ENCODE data around the gene CFAP99. TPM values are rescaled to one million over a fixed set of nuclear protein-coding genes. Genes with fewer than 3 reads are reported as not detected.

Gene CFAP99
- total and polyA plus RNA-seq, 3 donors from 2014 or later = 30.5 to 41.2 (median 40.1) TPM

GRCh38 chr4:2482192-2482591, 63.4 kb downstream of the CFAP99 start:
- H3K4me3 ChIP-seq = no peak overlapping the region
- DNase-seq = no peak
- no peaks in the 10 kb centered on the region for H3K27me3 ChIP-seq
- no peaks in the 10 kb centered on the region for H3K9me3 ChIP-seq
- TF ChIP-seq POLR2A (IDR thresholded peaks at IDR 0.05) = no peak
- TF ChIP-seq CTCF (IDR thresholded peaks at IDR 0.05) = no peak
- WGBS, 2 donors = 66 to 73% methylated on average over 4 of the region's 4 CpGs
- H3K36me3 ChIP-seq (ENCODE audit: low read depth, missing control alignments) = no peaks in the 10 kb centered on the region
- H3K27ac ChIP-seq = peak overlapping the region; percentile 29 to 50
- H3K4me1 ChIP-seq = peaks cover 42% of the 10 kb centered on the region
- intact Hi-C loops (cut with DNase I; ENCODE audit: low total_unique reads) = no loop called here

GRCh38 chr4:2482693-2483092, 63.9 kb downstream of the CFAP99 start:
- H3K9me3 ChIP-seq = no peaks in the 10 kb centered on the region
- DNase-seq = peak; percentile 69
- peaks cover 42% of the 10 kb centered on the region for H3K4me1 ChIP-seq
- intact Hi-C loops (cut with DNase I; ENCODE audit: low total_unique reads) = no loop called here
- no peaks in the 10 kb centered on the region for H3K36me3 ChIP-seq (ENCODE audit: low read depth, missing control alignments)
- TF ChIP-seq POLR2A (IDR thresholded peaks at IDR 0.05) (no peak), CTCF (IDR thresholded peaks at IDR 0.05) (no peak)
- peak overlapping the region; percentile 29 to 50 for H3K27ac ChIP-seq
- H3K27me3 ChIP-seq = no peaks in the 10 kb centered on the region
- WGBS, 2 donors = 17 to 24% methylated on average over 3 of the region's 3 CpGs
- H3K4me3 ChIP-seq = no peak overlapping the region

GRCh38 chr4:2483237-2483636, 64.5 kb downstream of the CFAP99 start:
- peak overlapping the region; percentile 0 to 50 for H3K27ac ChIP-seq
- 96% methylated on average over 3 of the region's 3 CpGs for WGBS, 2 donors
- H3K4me1 ChIP-seq = peaks cover 42% of the 10 kb centered on the region
- DNase-seq = no peak
- H3K36me3 ChIP-seq (ENCODE audit: low read depth, missing control alignments) = no peaks in the 10 kb centered on the region
- intact Hi-C loops (cut with DNase I; ENCODE audit: low total_unique reads) = no loop called here
- H3K27me3 ChIP-seq = no peaks in the 10 kb centered on the region
- H3K4me3 ChIP-seq = no peak overlapping the region
- no peaks in the 10 kb centered on the region for H3K9me3 ChIP-seq
- TF ChIP-seq POLR2A (IDR thresholded peaks at IDR 0.05) (no peak), CTCF (IDR thresholded peaks at IDR 0.05) (no peak)

- DNase-seq = no peak
- H3K36me3 ChIP-seq (ENCODE audit: low read depth, missing control alignments) = no peaks in the 10 kb centered on the region
- no peak overlapping the region for H3K4me3 ChIP-seq
- WGBS, 2 donors = 82 to 89% methylated on average over 6 of the region's 6 CpGs
- intact Hi-C loops (cut with DNase I; ENCODE audit: low total_unique reads) = no loop called here
- no peak overlapping the region for H3K27ac ChIP-seq
- no peaks in the 10 kb centered on the region for H3K27me3 ChIP-seq
- H3K4me1 ChIP-seq = peaks cover 38% of the 10 kb centered on the region
- TF ChIP-seq POLR2A (IDR thresholded peaks at IDR 0.05) (no peak), CTCF (IDR thresholded peaks at IDR 0.05) (no peak)
- no peaks in the 10 kb centered on the region for H3K9me3 ChIP-seq
These were observed 65.4 kb downstream of the CFAP99 start for GRCh38 chr4:2484185-2484584.

- Histone ChIP-seq H3K4me3 (no peak overlapping the region), H3K9me3 (no peaks in the 10 kb centered on the region), H3K4me1 (peaks cover 35% of the 10 kb centered on the region), H3K36me3 (ENCODE audit: low read depth, missing control alignments) (no peaks in the 10 kb centered on the region), H3K27me3 (no peaks in the 10 kb centered on the region), H3K27ac (no peak overlapping the region)
- peak; percentile 76 for DNase-seq
- WGBS, 2 donors = 50 to 52% methylated on average over 11 of the region's 11 CpGs
- intact Hi-C loops (cut with DNase I; ENCODE audit: low total_unique reads) = no loop called here
- TF ChIP-seq CTCF (IDR thresholded peaks at IDR 0.05) = no peak
- no peak for TF ChIP-seq POLR2A (IDR thresholded peaks at IDR 0.05)
These were observed 66.2 kb downstream of the CFAP99 start for GRCh38 chr4:2484993-2485392.
